Stimulated activated CD8-positive, alpha-beta memory T cell treated with anti-CD3 and anti-CD28 coated beads, Interleukin-15, amount 100 ng/mL, for 48 hours (primary cell): Measurements from ENCODE around the gene ZNF830.
"Not testable (repeated sequence)": the region's sequence is repeated elsewhere in the genome, so short reads cannot be mapped to it uniquely, and the experiment has no call there.

Experiments
- DNase-seq, 2 donors: peaks; one replicate each; pipeline ENCODE4 v3.0.0-alpha.2; 2020; ENCODE audit warnings: low read depth in 2 of 2

Gene ZNF830

GRCh38 chr17:34991606-34992005, 30.3 kb downstream of the ZNF830 start:
- no peak for DNase-seq

- no peak for DNase-seq
These were observed 31.7 kb downstream of the ZNF830 start for GRCh38 chr17:34993031-34993430.

- DNase-seq = no peak
These were observed 35.3 kb downstream of the ZNF830 start for GRCh38 chr17:34996422-34997285.

- DNase-seq = no peak
These were observed 36.1 kb downstream of the ZNF830 start for GRCh38 chr17:34997355-34997862.

- peak; percentile 56 to 58 for DNase-seq
These were observed 36.9 kb downstream of the ZNF830 start for GRCh38 chr17:34998205-34998604.

GRCh38 chr17:34999456-34999855, 38.1 kb downstream of the ZNF830 start:
- no peak for DNase-seq

GRCh38 chr17:35000965-35001364, 39.6 kb downstream of the ZNF830 start:
- DNase-seq = not testable (repeated sequence)

- no peak for DNase-seq
These were observed 40.2 kb downstream of the ZNF830 start for GRCh38 chr17:35001549-35001948.

GRCh38 chr17:35002876-35003551, 41.7 kb downstream of the ZNF830 start:
- DNase-seq = no peak

GRCh38 chr17:35003778-35004177, 42.4 kb downstream of the ZNF830 start:
- no peak for DNase-seq

GRCh38 chr17:35006345-35006744, 45.0 kb downstream of the ZNF830 start:
- DNase-seq = no peak

GRCh38 chr17:35006961-35007360, 45.6 kb downstream of the ZNF830 start:
- DNase-seq = no peak

GRCh38 chr17:35010093-35010492, 48.8 kb downstream of the ZNF830 start:
- no peak for DNase-seq

GRCh38 chr17:35011671-35012216, 50.4 kb downstream of the ZNF830 start:
- no peak for DNase-seq
